Small intestine (tissue), 7 donors: ENCODE measurements around the gene GART. TPM values are rescaled to one million over a fixed set of nuclear protein-coding genes. Genes with fewer than 3 reads are reported as not detected.

Experiments used
- DNase-seq, 2 donors: peaks; one replicate each; pipeline versions ENCODE4 v3.0.0 to v3.0.0-alpha.2; 2013
- FAIRE-seq: peaks from 2 replicates; lab custom pipeline; 2012; peaks lifted over from hg19 to GRCh38; lab: Jason Lieb, UNC
- H3K27ac ChIP-seq, 3 donors: one replicate each; pipeline ENCODE4 v1.5.1; 2013; ENCODE audit warnings: low read length in 2 of 3, mild to moderate bottlenecking in 2 of 3, control low read depth in 1 of 3, inconsistent platforms in 1 of 3, low read depth in 1 of 3, moderate library complexity in 1 of 3
- H3K27me3 ChIP-seq, 3 donors: one replicate each; pipeline ENCODE4 v1.6.1; 2013; ENCODE audit warnings: low read length in 3 of 3, inconsistent platforms in 1 of 3; ENCODE audit not compliant: control insufficient read depth in 3 of 3, insufficient read depth in 3 of 3
- H3K36me3 ChIP-seq, 3 donors: one replicate each; pipeline ENCODE4 v1.6.1; 2013; ENCODE audit warnings: low read length in 3 of 3, inconsistent platforms in 1 of 3, low read depth in 1 of 3, mild to moderate bottlenecking in 1 of 3, moderate library complexity in 1 of 3; ENCODE audit not compliant: control insufficient read depth in 3 of 3, insufficient read depth in 2 of 3
- H3K4me1 ChIP-seq, 3 donors: one replicate each; pipeline ENCODE4 v1.6.1; 2013; ENCODE audit warnings: low read length in 2 of 3, inconsistent platforms in 1 of 3, low read depth in 1 of 3, mild to moderate bottlenecking in 1 of 3, moderate library complexity in 1 of 3; ENCODE audit not compliant: control insufficient read depth in 3 of 3, insufficient read depth in 2 of 3
- H3K4me3 ChIP-seq, 3 donors: one replicate each; pipeline ENCODE4 v1.5.1; 2013; ENCODE audit warnings: low read length in 3 of 3, control low read depth in 1 of 3, inconsistent platforms in 1 of 3, low read depth in 1 of 3, mild to moderate bottlenecking in 1 of 3, moderate library complexity in 1 of 3
- H3K9me3 ChIP-seq, 2 donors: one replicate each; pipeline ENCODE4 v1.6.1; 2013; ENCODE audit warnings: low read depth in 1 of 2, low read length in 1 of 2; ENCODE audit not compliant: control insufficient read depth in 2 of 2, insufficient read depth in 1 of 2
- WGBS, 3 donors: extraction: QIAGEN DNeasy Blood & Tissue Kit; methylation state at CpG; one replicate each; pipeline ENCODE4 v1.1.7; 2013; 5-methylcytosine and 5-hydroxymethylcytosine counted together
- polyA plus RNA-seq, 4 donors: library from polyadenylated mRNA; stranded (reverse) in 3 of 4; unstranded in 1 of 4; fragments of 200-250 nt in 3 of 4; fragments of 120-200 nt in 1 of 4; gene quantifications; one replicate each; pipeline versions ENCODE4 v1.2.1 to v1.2.3, GENCODE V29; 2013
- donor health status: healthy with polysubstance abuse.
- donor health status: control.
- donor health status: control.
- donor health status: Bipolar disorder and iron deficiency.
- donor health status: healthy.

Gene GART
- polyA plus RNA-seq, 4 donors = 21.9 to 54.8 (median 29.5) TPM

- H3K4me3 ChIP-seq = no peak overlapping the region
- DNase-seq = no peak
- H3K27me3 ChIP-seq = no peaks in the 10 kb centered on the region
- H3K9me3 ChIP-seq = no peaks in the 10 kb centered on the region
- no peak for FAIRE-seq
- no peak overlapping the region for H3K27ac ChIP-seq
- peaks cover 0 to 3% (median 0%) of the 10 kb centered on the region in 3 donors for H3K4me1 ChIP-seq
- WGBS, 3 donors = 33 to 69% (median 54%) methylated on average over 2 of the region's 2 CpGs
- no peaks in the 10 kb centered on the region for H3K36me3 ChIP-seq
Measured at GRCh38 chr21:33492571-33492970, 49.3 kb downstream of the GART start.

- peaks cover 0 to 3% (median 0%) of the 10 kb centered on the region in 3 donors for H3K4me1 ChIP-seq
- no peaks in the 10 kb centered on the region for H3K36me3 ChIP-seq
- H3K4me3 ChIP-seq = peak within 1 kb of the TSS; percentile 51 to 75 (median 66)
- no peak for FAIRE-seq
- DNase-seq = peak; percentile 90 to 98
- no peaks in the 10 kb centered on the region for H3K9me3 ChIP-seq
- H3K27me3 ChIP-seq = no peaks in the 10 kb centered on the region
- peak within 1 kb of the TSS in 2 of 3 donors; percentile 72 to 85 for H3K27ac ChIP-seq
- WGBS, 3 donors = 0 to 1% (median 0%) methylated on average over 46 to 52 of the region's 52 CpGs
Measured at GRCh38 chr21:33491373-33492102, 50.4 kb downstream of the GART start, which contains the start of gene DNAJC28. Gene DNAJC28, minus strand, starts transcription at chr21:33491716. Its CDS starts 2,323 bp downstream, at chr21:33489393.

GRCh38 chr21:33490991-33491372 lies 50.9 kb downstream of the GART start:
- H3K9me3 ChIP-seq = no peaks in the 10 kb centered on the region
- no peak for FAIRE-seq
- WGBS, 3 donors = 1 to 12% (median 7%) methylated on average over 12 of the region's 12 CpGs
- H3K4me1 ChIP-seq = peaks cover 0 to 3% (median 0%) of the 10 kb centered on the region in 3 donors
- peak overlapping the region; percentile 51 to 75 (median 66) for H3K4me3 ChIP-seq
- H3K27me3 ChIP-seq = no peaks in the 10 kb centered on the region
- peak in 1 of 2 donors; percentile 31 for DNase-seq
- H3K27ac ChIP-seq = peak overlapping the region in 1 of 3 donors; percentile 72
- H3K36me3 ChIP-seq = no peaks in the 10 kb centered on the region

- peaks cover 0 to 3% (median 0%) of the 10 kb centered on the region in 3 donors for H3K4me1 ChIP-seq
- H3K27me3 ChIP-seq = no peaks in the 10 kb centered on the region
- no peak for DNase-seq
- no peaks in the 10 kb centered on the region for H3K36me3 ChIP-seq
- no peaks in the 10 kb centered on the region for H3K9me3 ChIP-seq
- no peak overlapping the region for H3K4me3 ChIP-seq
- WGBS, 3 donors = 86 to 91% (median 87%) methylated on average over 4 of the region's 4 CpGs
- no peak for FAIRE-seq
- no peak overlapping the region for H3K27ac ChIP-seq
Measured at GRCh38 chr21:33488936-33489335, 53.0 kb downstream of the GART start.

- WGBS, 3 donors = 94 to 95% (median 94%) methylated on average over 5 of the region's 5 CpGs
Measured at GRCh38 chr21:33487996-33488395, 53.9 kb downstream of the GART start.

GRCh38 chr21:33481314-33481943 lies 60.5 kb downstream of the GART start:
- no peaks in the 10 kb centered on the region for H3K4me1 ChIP-seq
- no peak for FAIRE-seq
- H3K36me3 ChIP-seq = peaks cover 0 to 4% (median 0%) of the 10 kb centered on the region in 3 donors
- H3K4me3 ChIP-seq = no peak overlapping the region
- WGBS, 3 donors = 90 to 95% (median 91%) methylated on average over 9 of the region's 9 CpGs
- no peaks in the 10 kb centered on the region for H3K27me3 ChIP-seq
- H3K27ac ChIP-seq = no peak overlapping the region
- DNase-seq = no peak
- H3K9me3 ChIP-seq = no peaks in the 10 kb centered on the region

More at GRCh38 chr21:33487996-33488395, 53.9 kb downstream of the GART start:
- no peaks in the 10 kb centered on the region for H3K36me3 ChIP-seq
- H3K4me3 ChIP-seq = no peak overlapping the region
- FAIRE-seq = no peak
- DNase-seq = no peak
- H3K4me1 ChIP-seq = peaks cover 0 to 3% (median 0%) of the 10 kb centered on the region in 3 donors
- no peaks in the 10 kb centered on the region for H3K9me3 ChIP-seq
- no peak overlapping the region for H3K27ac ChIP-seq
- H3K27me3 ChIP-seq = no peaks in the 10 kb centered on the region

GRCh38 chr21:33480481-33481103 lies 61.3 kb downstream of the GART start:
- Histone ChIP-seq H3K4me3 (peak overlapping the region; percentile 49 to 80 (median 77)), H3K27ac (peak overlapping the region; percentile 89 to 96 (median 91)), H3K27me3 (no peaks in the 10 kb centered on the region), H3K9me3 (no peaks in the 10 kb centered on the region), H3K36me3 (peaks cover 0 to 6% (median 0%) of the 10 kb centered on the region in 3 donors), H3K4me1 (no peaks in the 10 kb centered on the region)
- 9 to 26% (median 17%) methylated on average over 17 of the region's 17 CpGs for WGBS, 3 donors
- DNase-seq (no peak), FAIRE-seq (no peak)
